Measurements from ENCODE around the gene FLRT1. TPM values are rescaled to one million over a fixed set of nuclear protein-coding genes. Genes with fewer than 3 reads are reported as not detected.
A peak's percentile ranks its signal among the peaks of the same experiment; 100 is the strongest.

FLRT1 gene
- total and polyA plus RNA-seq, 7 experiments from 2014 or later: 0.05 to 0.12 TPM; not detected in 5

DNA sequence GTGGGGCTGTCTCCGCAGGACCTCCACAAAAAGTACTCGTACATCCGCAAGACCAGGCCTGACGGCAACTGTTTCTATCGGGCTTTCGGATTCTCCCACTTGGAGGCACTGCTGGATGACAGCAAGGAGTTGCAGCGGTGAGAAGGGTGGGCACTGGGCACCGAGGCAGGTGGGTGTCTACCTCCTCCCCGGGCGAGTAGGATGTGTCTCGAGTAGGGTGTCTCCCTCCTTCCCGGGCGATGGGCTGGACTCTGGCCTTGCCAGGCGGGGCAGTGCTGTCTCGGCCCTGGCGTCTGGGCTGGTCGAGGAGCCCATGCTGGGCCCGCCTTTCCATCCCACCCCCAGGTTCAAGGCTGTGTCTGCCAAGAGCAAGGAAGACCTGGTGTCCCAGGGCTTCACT lies 39.2 kb upstream of the FLRT1 start:
- ATAC-seq (no peak), DNase-seq (no peak)
- H3K4me3 ChIP-seq (ENCODE audit: low read length): no peak overlapping the region
- no peak overlapping the region for H3K27ac ChIP-seq (ENCODE audit: low read depth, low read length)
- Mint-ChIP-seq H3K9me3 (no peaks in the 10 kb centered on the region), H3K4me1 (peaks cover 7 to 28% (median 11%) of the 10 kb centered on the region in 7 donors), H3K27ac (no peak overlapping the region), H3K27me3 (no peaks in the 10 kb centered on the region), H3K4me3 (no peak overlapping the region), H3K36me3 (peaks cover 4 to 39% (median 9%) of the 10 kb centered on the region in 5 donors)
- H3K27me3 ChIP-seq (ENCODE audit: control insufficient read depth in 2 of 2, insufficient read depth in 2 of 2, low read length in 2 of 2): no peaks in the 10 kb centered on the region
- H3K9me3 ChIP-seq (ENCODE audit: control insufficient read depth in 2 of 3, low read length in 3 of 3): no peaks in the 10 kb centered on the region
- peaks cover 7 to 67% (median 8%) of the 10 kb centered on the region in 3 experiments for H3K36me3 ChIP-seq (ENCODE audit: control insufficient read depth in 2 of 3, insufficient read depth in 3 of 3, low read length in 3 of 3)
- POLR2A ChIA-PET: no interaction called here
- intact Hi-C loops (cut with micrococcal nuclease): no loop called here
- peaks cover 8 to 15% of the 10 kb centered on the region in 2 donors for H3K4me1 ChIP-seq (ENCODE audit: control insufficient read depth in 2 of 2, insufficient read depth in 2 of 2, low read length in 2 of 2)
- CTCF ChIA-PET: no interaction called here

DNA sequence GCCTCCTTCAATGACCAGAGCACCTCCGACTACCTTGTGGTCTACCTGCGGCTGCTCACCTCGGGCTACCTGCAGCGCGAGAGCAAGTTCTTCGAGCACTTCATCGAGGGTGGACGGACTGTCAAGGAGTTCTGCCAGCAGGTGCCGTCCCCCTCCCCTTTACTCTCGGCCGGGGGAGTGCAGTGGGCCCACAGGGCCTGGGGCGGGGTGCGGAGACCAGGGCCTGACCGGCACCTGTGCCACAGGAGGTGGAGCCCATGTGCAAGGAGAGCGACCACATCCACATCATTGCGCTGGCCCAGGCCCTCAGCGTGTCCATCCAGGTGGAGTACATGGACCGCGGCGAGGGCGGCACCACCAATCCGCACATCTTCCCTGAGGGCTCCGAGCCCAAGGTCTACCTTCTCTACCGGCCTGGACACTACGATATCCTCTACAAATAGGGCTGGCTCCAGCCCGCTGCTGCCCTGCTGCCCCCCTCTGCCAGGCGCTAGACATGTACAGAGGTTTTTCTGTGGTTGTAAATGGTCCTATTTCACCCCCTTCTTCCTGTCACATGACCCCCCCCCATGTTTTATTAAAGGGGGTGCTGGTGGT lies 38.5 kb upstream of the FLRT1 start:
- ChIA-PET CTCF (interaction anchor here (0.5 kb wide), 1 partner anchor 192 kb away, joined by 4 read pairs; no protein-coding TSS in a partner anchor), POLR2A (interaction anchor here (0.8 kb wide), 1 partner anchor 54 kb away, joined by 6 read pairs; no protein-coding TSS in a partner anchor)
- no peak for ATAC-seq
- H3K4me3 Mint-ChIP-seq: peak overlapping the region in 1 of 10 donors; percentile 76
- no peaks in the 10 kb centered on the region for H3K9me3 ChIP-seq (ENCODE audit: control insufficient read depth in 2 of 3, low read length in 3 of 3)
- H3K36me3 Mint-ChIP-seq: peaks cover 4 to 37% (median 9%) of the 10 kb centered on the region in 5 donors
- DNase-seq: no peak
- H3K4me3 ChIP-seq (ENCODE audit: low read length): no peak overlapping the region
- peaks cover 8 to 15% of the 10 kb centered on the region in 2 donors for H3K4me1 ChIP-seq (ENCODE audit: control insufficient read depth in 2 of 2, insufficient read depth in 2 of 2, low read length in 2 of 2)
- H3K27ac ChIP-seq (ENCODE audit: low read depth, low read length): no peak overlapping the region
- H3K9me3 Mint-ChIP-seq: no peaks in the 10 kb centered on the region
- peaks cover 5 to 61% (median 8%) of the 10 kb centered on the region in 3 experiments for H3K36me3 ChIP-seq (ENCODE audit: control insufficient read depth in 2 of 3, insufficient read depth in 3 of 3, low read length in 3 of 3)
- intact Hi-C loops (cut with micrococcal nuclease): no loop called here
- H3K27me3 Mint-ChIP-seq: peaks cover 0 to 3% (median 0%) of the 10 kb centered on the region in 5 donors
- no peaks in the 10 kb centered on the region for H3K27me3 ChIP-seq (ENCODE audit: control insufficient read depth in 2 of 2, insufficient read depth in 2 of 2, low read length in 2 of 2)
- H3K27ac Mint-ChIP-seq: no peak overlapping the region
- peaks cover 4 to 28% (median 14%) of the 10 kb centered on the region in 7 donors for H3K4me1 Mint-ChIP-seq

DNA sequence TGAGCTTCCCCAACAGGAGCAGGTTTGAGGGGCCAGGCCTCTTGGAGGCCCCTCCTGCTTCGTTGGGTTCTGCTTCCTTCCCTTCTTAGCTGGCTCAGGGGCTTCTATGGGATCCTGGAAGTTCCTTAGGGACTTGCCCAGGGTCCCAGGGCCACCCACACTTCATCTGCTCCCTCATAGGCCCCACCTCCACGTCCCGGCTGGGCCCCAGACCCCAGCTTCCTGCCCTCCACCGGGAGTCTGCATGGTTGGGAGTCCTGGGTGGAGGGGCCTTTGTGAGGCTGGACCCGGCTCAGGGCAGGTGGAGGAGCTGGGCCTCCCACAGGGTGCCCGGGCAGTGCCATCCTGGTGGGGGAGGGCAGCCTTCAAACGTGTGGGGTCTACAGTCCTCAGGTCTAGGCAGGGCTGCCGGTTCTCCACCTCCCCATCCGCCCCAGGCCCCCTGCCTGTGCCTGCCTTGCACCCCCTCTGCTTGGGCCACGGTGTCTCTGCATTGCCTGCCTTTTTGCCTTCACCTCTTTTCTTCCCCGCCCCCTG lies 37.9 kb upstream of the FLRT1 start:
- peaks cover 0 to 3% (median 0%) of the 10 kb centered on the region in 5 donors for H3K27me3 Mint-ChIP-seq
- intact Hi-C loops (cut with micrococcal nuclease): no loop called here
- no peaks in the 10 kb centered on the region for H3K9me3 Mint-ChIP-seq
- ATAC-seq (no peak), DNase-seq (no peak)
- peaks cover 5 to 59% (median 8%) of the 10 kb centered on the region in 3 experiments for H3K36me3 ChIP-seq (ENCODE audit: control insufficient read depth in 2 of 3, insufficient read depth in 3 of 3, low read length in 3 of 3)
- H3K27ac ChIP-seq (ENCODE audit: low read depth, low read length): no peak overlapping the region
- peak overlapping the region in 1 of 10 donors; percentile 76 for H3K4me3 Mint-ChIP-seq
- H3K4me3 ChIP-seq (ENCODE audit: low read length): no peak overlapping the region
- peaks cover 8 to 15% of the 10 kb centered on the region in 2 donors for H3K4me1 ChIP-seq (ENCODE audit: control insufficient read depth in 2 of 2, insufficient read depth in 2 of 2, low read length in 2 of 2)
- H3K27me3 ChIP-seq (ENCODE audit: control insufficient read depth in 2 of 2, insufficient read depth in 2 of 2, low read length in 2 of 2): no peaks in the 10 kb centered on the region
- H3K9me3 ChIP-seq (ENCODE audit: control insufficient read depth in 2 of 3, low read length in 3 of 3): no peaks in the 10 kb centered on the region
- ChIA-PET POLR2A (interaction anchor here (0.8 kb wide), 1 partner anchor 55 kb away, joined by 6 read pairs; no protein-coding TSS in a partner anchor), CTCF (interaction anchor here (0.5 kb wide), 1 partner anchor 191 kb away, joined by 4 read pairs; no protein-coding TSS in a partner anchor)
- peaks cover 3 to 36% (median 9%) of the 10 kb centered on the region in 5 donors for H3K36me3 Mint-ChIP-seq
- H3K4me1 Mint-ChIP-seq: peaks cover 3 to 27% (median 12%) of the 10 kb centered on the region in 7 donors
- no peak overlapping the region for H3K27ac Mint-ChIP-seq

DNA sequence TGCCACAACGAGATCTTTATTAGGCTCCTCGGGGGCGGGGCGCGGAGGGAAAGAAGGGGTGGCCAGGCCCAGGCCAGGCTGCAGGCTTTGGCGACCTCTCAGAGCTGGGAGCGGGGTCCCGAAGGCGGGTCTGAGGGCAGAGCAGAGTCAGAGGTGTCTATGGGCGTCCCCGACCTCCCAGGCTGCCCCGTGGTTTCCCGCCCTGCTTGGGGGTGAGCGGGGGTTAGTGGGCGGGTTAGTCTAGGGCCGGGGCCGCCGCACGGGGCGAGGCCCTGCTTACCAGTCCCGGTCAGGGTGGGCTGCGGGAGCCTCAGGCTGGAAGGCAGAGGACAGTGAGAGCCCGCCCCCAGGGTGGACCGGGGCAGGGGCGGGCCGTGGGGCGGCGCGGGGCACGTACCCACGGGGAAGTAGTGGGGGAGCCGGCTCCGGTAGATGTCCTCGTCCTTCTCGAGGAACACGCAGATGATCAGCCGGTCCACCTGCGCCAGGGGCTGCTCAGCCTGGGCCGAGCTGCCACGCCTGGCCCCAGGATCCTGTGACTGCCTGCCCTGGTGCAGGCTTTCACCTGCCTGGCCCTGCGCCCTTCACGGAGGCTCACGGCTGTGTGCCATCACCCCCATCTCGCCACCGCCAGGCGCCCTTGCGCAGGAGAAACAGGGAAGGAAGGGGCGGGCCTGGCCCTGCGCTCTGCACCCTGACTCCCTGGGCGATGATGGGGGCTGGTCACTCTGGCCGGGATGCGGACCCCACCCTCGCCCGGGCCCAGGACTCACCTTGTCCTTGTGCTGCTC lies 37.0 kb upstream of the FLRT1 start:
- POLR2A ChIA-PET: no interaction called here
- Histone ChIP-seq H3K9me3 (ENCODE audit: control insufficient read depth in 2 of 3, low read length in 3 of 3) (no peaks in the 10 kb centered on the region), H3K4me3 (ENCODE audit: low read length) (no peak overlapping the region), H3K27me3 (ENCODE audit: control insufficient read depth in 2 of 2, insufficient read depth in 2 of 2, low read length in 2 of 2) (no peaks in the 10 kb centered on the region), H3K4me1 (ENCODE audit: control insufficient read depth in 2 of 2, insufficient read depth in 2 of 2, low read length in 2 of 2) (peaks cover 8 to 15% of the 10 kb centered on the region in 2 donors), H3K36me3 (ENCODE audit: control insufficient read depth in 2 of 3, insufficient read depth in 3 of 3, low read length in 3 of 3) (peaks cover 5 to 53% (median 8%) of the 10 kb centered on the region in 3 experiments), H3K27ac (ENCODE audit: low read depth, low read length) (no peak overlapping the region)
- Mint-ChIP-seq H3K4me3 (peak overlapping the region in 4 of 10 donors; percentile 14 to 76 (median 41)), H3K36me3 (peaks cover 0 to 28% (median 9%) of the 10 kb centered on the region in 5 donors), H3K27ac (no peak overlapping the region), H3K4me1 (peaks cover 0 to 22% (median 9%) of the 10 kb centered on the region in 7 donors), H3K9me3 (no peaks in the 10 kb centered on the region), H3K27me3 (peaks cover 0 to 3% (median 0%) of the 10 kb centered on the region in 5 donors)
- peak in 1 of 9 donors; percentile 28 for DNase-seq
- intact Hi-C loops (cut with micrococcal nuclease): no loop called here
- peak; percentile 28 for ATAC-seq
- CTCF ChIA-PET: interaction anchor here (1.0 to 4.2 kb wide), 4 partner anchors 34 to 162 kb away, joined by 3 to 25 read pairs (median 6); no protein-coding TSS in a partner anchor

DNA sequence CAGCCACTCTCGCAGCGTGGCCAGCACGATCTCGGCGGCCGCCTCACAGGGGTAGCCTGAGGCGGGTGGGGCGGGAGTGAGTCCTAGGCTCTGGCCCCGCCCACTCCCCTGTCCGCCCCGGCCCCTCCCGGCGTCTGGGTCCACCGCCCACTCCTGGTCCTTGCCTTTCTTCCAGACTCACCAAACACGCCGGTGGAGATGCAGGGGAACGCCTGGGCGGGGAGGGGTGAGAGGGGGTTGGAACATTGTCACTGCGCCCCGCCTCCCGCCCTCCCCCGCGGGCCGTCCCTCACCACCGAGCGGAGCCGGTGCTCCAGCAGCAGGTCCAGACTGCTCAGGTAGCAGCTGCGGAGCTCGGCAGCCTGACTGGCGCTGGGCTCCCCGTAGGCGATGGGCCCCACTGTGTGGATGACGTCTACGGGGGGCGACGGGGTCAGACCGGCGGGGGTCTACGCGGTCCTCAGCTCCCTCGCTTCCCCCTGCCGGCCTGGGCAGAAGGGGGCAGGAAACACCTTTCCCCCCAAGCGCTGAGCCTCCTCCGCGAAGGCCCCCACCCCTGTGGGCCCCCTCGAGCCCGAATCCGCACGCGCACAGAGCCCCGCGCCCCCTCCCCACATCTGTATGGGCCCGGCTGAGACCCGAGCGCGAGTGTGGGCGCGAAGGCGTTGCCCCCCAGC lies 36.2 kb upstream of the FLRT1 start:
- H3K36me3 ChIP-seq (ENCODE audit: control insufficient read depth in 2 of 3, insufficient read depth in 3 of 3, low read length in 3 of 3): peaks cover 5 to 46% (median 8%) of the 10 kb centered on the region in 3 experiments
- DNase-seq: peak in 8 of 9 donors; percentile 34 to 62 (median 45)
- Mint-ChIP-seq H3K4me1 (peaks cover 0 to 18% (median 9%) of the 10 kb centered on the region in 7 donors), H3K27me3 (peaks cover 0 to 3% (median 0%) of the 10 kb centered on the region in 5 donors), H3K4me3 (peak overlapping the region in 6 of 10 donors; percentile 12 to 76 (median 50)), H3K27ac (no peak overlapping the region), H3K9me3 (no peaks in the 10 kb centered on the region), H3K36me3 (peaks cover 0 to 24% (median 6%) of the 10 kb centered on the region in 5 donors)
- H3K9me3 ChIP-seq (ENCODE audit: control insufficient read depth in 2 of 3, low read length in 3 of 3): no peaks in the 10 kb centered on the region
- POLR2A ChIA-PET: interaction anchor here (0.9 to 1.0 kb wide), 2 partner anchors 12 to 242 kb away, joined by 3 to 4 read pairs; partner anchors contain the start of gene FKBP2
- intact Hi-C loops (cut with micrococcal nuclease): loop anchor here (1.0 to 5.0 kb wide), 5 partner anchors 25 to 303 kb away; partner anchors contain the start of genes CATSPERZ (in 1 of the 2) and COX8A (in 1 of the 2)
- H3K4me1 ChIP-seq (ENCODE audit: control insufficient read depth in 2 of 2, insufficient read depth in 2 of 2, low read length in 2 of 2): peaks cover 8 to 15% of the 10 kb centered on the region in 2 donors
- ATAC-seq: peak; percentile 67
- H3K4me3 ChIP-seq (ENCODE audit: low read length): peak overlapping the region; percentile 20
- no peak overlapping the region for H3K27ac ChIP-seq (ENCODE audit: low read depth, low read length)
- no peaks in the 10 kb centered on the region for H3K27me3 ChIP-seq (ENCODE audit: control insufficient read depth in 2 of 2, insufficient read depth in 2 of 2, low read length in 2 of 2)
- CTCF ChIA-PET: interaction anchor here (0.6 to 4.2 kb wide), 13 partner anchors 12 to 827 kb away, joined by 3 to 25 read pairs (median 4); partner anchors contain the start of gene CATSPERZ

Data from naive thymus-derived CD4-positive, alpha-beta T cell (primary cell).